HEK293T (cell line): Measurements from ENCODE around the gene INAFM1.
"Not testable (repeated sequence)": the region's sequence is repeated elsewhere in the genome, so short reads cannot be mapped to it uniquely, and the experiment has no call there.

Experiments
- CTCF ChIA-PET: fragments of 350-600 bp; formaldehyde crosslinking; extraction: SDS; loops from one replicate; lab custom pipeline; 2021; ENCODE audit warnings: antibody characterized with exemption, inconsistent platforms; lab: Yijun Ruan, JAX
- POLR2A ChIA-PET: fragments of 350-600 bp; formaldehyde crosslinking; extraction: SDS; loops from one replicate; lab custom pipeline; 2020; ENCODE audit warnings: antibody characterized with exemption, inconsistent platforms; lab: Yijun Ruan, JAX
- DNase-seq: peaks from one replicate; pipeline ENCODE4 v3.0.0; 2012; ENCODE audit warnings: mixed read lengths; ENCODE audit errors: extremely low spot score
- ARNT ChIP-seq: fragments of 450-650 bp; IDR thresholded peaks from 2 replicates; pipeline ENCODE4 v1.6.1; 2017; ENCODE audit warnings: mild to moderate bottlenecking
- BHLHE40 ChIP-seq: fragments of 450-650 bp; IDR thresholded peaks from 2 replicates; pipeline ENCODE4 v1.6.1; 2016; ENCODE audit warnings: mild to moderate bottlenecking, moderate library complexity, borderline replicate concordance
- CTBP1 ChIP-seq: fragments of 450-650 bp; IDR thresholded peaks from 2 replicates; pipeline ENCODE4 v1.6.1; 2016; ENCODE audit warnings: borderline replicate concordance
- ELF4 ChIP-seq: fragments of 450-650 bp; IDR thresholded peaks from 2 replicates; pipeline ENCODE4 v1.6.1; 2017; ENCODE audit warnings: antibody characterized with exemption
- FOXA1 ChIP-seq: fragments of 450-650 bp; IDR thresholded peaks from 2 replicates; pipeline ENCODE4 v1.6.1; 2016; ENCODE audit warnings: mild to moderate bottlenecking
- FOXK2 ChIP-seq: fragments of 450-650 bp; IDR thresholded peaks from 2 replicates; pipeline ENCODE4 v1.6.1; 2016; ENCODE audit warnings: mild to moderate bottlenecking
- FOXM1 ChIP-seq: fragments of 450-650 bp; IDR thresholded peaks from 2 replicates; pipeline ENCODE4 v1.6.1; 2017; ENCODE audit warnings: mild to moderate bottlenecking, borderline replicate concordance
- HDGF ChIP-seq: fragments of 450-650 bp; IDR thresholded peaks from 2 replicates; pipeline ENCODE4 v1.6.1; 2017; ENCODE audit warnings: antibody characterized with exemption, borderline replicate concordance
- L3MBTL2 ChIP-seq: fragments of 450-650 bp; conservative IDR thresholded peaks from 2 replicates; pipeline ENCODE4 v1.6.1; 2016; ENCODE audit warnings: mild to moderate bottlenecking
- LEF1 ChIP-seq: fragments of 450-650 bp; IDR thresholded peaks from 2 replicates; pipeline ENCODE4 v1.6.1; 2017; ENCODE audit warnings: mild to moderate bottlenecking, borderline replicate concordance
- NFRKB ChIP-seq: fragments of 450-650 bp; IDR thresholded peaks from 2 replicates; pipeline ENCODE4 v1.6.1; 2016; ENCODE audit warnings: mild to moderate bottlenecking, moderate library complexity
- SP1 ChIP-seq: fragments of 450-650 bp; IDR thresholded peaks from 2 replicates; pipeline ENCODE4 v1.6.1; 2017
- SUZ12 ChIP-seq: fragments of 450-650 bp; IDR thresholded peaks from 2 replicates; pipeline ENCODE4 v1.6.1; 2016; ENCODE audit warnings: mild to moderate bottlenecking
- TARDBP ChIP-seq: fragments of 450-650 bp; IDR thresholded peaks from 2 replicates; pipeline ENCODE4 v1.6.1; 2016
- ZNF384 ChIP-seq: fragments of 450-650 bp; IDR thresholded peaks from 2 replicates; pipeline ENCODE4 v1.6.1; 2016
- TF ChIP-seq, protein P1 (sequence below): fragments of 450-650 bp; IDR thresholded peaks from 2 replicates; pipeline ENCODE4 v1.6.1; 2016

Gene INAFM1

DNA sequence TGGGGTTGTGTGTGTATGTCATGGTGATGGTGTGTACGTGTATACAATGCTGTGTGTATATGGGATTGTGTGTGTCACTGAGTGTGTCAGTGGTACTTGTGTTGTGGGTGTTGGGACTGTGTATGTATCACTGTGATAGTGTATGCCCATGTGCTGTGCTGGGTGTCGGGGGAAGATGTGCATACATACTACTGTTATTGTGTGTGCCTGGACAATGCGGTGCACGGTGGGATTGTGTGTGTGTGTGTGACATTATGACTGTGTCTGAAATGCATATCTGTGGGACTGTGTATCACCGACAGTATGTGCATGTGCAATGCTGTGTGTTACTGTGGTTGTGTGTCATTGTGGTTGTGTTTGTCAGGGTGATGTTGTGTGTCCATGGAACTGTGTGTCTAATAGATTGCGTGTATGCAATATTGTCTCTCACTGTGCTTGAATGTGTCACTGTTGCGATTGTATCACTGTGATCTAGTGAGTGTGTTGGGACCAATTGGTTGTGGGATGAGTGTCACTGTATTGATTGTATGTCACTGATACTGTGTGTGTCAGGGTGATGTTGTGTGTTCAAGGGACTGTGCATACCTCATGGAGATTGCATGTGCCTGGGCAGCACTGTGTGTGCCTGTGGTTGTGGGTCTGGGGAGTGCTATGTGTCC is 32.6 kb upstream of the INAFM1 start:
- CTCF ChIA-PET: no interaction called here
- POLR2A ChIA-PET: interaction anchor here (1.3 to 1.4 kb wide), 3 partner anchors 16 to 129 kb away, joined by 5 to 11 read pairs (median 6); partner anchors contain the start of gene ZC3H4
- DNase-seq: no peak
- TF ChIP-seq BHLHE40 (no peak), FOXM1 (no peak), HDGF (no peak), L3MBTL2 (no peak), LEF1 (no peak), FOXK2 (no peak), SUZ12 (no peak), FOXA1 (no peak), ELF4 (no peak)
- TF ChIP-seq, protein P1, sequence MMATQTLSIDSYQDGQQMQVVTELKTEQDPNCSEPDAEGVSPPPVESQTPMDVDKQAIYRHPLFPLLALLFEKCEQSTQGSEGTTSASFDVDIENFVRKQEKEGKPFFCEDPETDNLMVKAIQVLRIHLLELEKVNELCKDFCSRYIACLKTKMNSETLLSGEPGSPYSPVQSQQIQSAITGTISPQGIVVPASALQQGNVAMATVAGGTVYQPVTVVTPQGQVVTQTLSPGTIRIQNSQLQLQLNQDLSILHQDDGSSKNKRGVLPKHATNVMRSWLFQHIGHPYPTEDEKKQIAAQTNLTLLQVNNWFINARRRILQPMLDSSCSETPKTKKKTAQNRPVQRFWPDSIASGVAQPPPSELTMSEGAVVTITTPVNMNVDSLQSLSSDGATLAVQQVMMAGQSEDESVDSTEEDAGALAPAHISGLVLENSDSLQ: no peak

DNA sequence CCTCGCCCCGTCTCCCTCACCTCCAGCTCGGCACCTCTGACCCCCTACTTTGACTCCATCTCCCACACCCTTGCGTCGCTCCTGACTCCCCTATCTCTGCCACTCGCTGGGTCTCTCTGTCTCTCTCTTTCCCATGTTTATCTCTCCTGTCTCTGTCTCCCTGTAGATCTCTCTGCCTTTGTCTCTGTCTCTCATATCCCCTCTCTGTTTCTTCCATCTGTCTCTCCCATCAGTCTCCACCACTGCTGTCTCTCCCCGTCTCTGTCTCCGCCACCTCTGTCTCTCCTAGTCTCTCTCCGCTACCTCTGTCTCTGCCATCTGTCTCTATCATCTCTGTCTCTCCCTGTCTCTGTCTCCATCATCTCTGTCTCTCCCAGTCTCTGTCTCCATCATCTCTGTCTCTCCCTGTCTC is 31.3 kb upstream of the INAFM1 start:
- POLR2A ChIA-PET: interaction anchor here (0.6 to 2.5 kb wide), 8 partner anchors 10 to 130 kb away, joined by 3 to 37 read pairs (median 8); partner anchors contain the start of gene ZC3H4

DNA sequence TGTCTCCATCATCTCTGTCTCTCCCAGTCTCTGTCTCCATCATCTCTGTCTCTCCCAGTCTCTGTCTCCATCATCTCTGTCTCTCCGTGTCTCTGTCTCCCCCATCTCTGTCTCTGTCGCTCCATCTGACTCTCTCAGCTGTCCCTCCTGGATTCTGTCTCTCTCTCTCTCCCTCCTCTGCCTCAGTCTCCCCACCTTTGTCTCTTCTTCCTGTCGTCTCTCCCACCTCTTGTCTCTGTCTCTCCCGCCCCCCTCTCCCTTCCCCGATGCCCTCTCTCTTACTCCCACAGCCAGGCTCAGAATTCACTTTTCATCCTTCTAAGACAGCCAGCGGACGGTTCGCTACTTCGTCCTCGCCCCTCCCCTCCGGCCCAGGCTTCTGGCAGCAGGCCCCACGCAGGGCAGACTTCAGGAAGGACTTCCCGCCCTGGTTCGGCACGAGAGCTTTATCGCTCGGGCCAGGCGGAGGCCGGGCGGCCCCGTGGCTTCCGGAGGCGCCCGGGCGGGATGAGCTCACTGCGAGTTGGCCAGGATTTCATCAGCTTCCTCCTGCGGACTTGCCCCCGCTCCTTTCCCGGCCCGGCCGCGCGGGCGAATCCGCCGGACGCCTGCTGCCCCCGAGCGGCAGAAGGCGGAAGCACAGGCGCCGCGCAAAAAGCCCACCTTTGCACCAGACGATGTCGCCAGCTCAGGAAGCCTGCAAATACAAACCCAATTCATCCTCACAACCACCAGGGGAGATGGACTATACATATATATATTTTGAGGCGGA is 30.7 kb upstream of the INAFM1 start:
- POLR2A ChIA-PET: interaction anchor here (0.8 to 3.6 kb wide), 13 partner anchors 10 to 131 kb away, joined by 3 to 42 read pairs (median 8); partner anchors contain the start of genes CCDC9 and ZC3H4
- DNase-seq: peak; percentile 88

More for the DNA sequence above, 31.3 kb upstream of the INAFM1 start:
- no peak for DNase-seq
- CTCF ChIA-PET: interaction anchor here (0.6 to 4.7 kb wide), 5 partner anchors 10 to 93 kb away, joined by 3 to 108 read pairs (median 7); partner anchors contain the start of gene CCDC9
- TF ChIP-seq FOXM1 (no peak), SUZ12 (no peak), ARNT (no peak), CTBP1 (no peak), SP1 (no peak), L3MBTL2 (no peak), ELF4 (no peak), FOXA1 (no peak), HDGF (no peak), BHLHE40 (no peak), NFRKB (no peak), LEF1 (no peak), TARDBP (no peak), FOXK2 (no peak), ZNF384 (no peak)
- TF ChIP-seq, protein P1: no peak

DNA sequence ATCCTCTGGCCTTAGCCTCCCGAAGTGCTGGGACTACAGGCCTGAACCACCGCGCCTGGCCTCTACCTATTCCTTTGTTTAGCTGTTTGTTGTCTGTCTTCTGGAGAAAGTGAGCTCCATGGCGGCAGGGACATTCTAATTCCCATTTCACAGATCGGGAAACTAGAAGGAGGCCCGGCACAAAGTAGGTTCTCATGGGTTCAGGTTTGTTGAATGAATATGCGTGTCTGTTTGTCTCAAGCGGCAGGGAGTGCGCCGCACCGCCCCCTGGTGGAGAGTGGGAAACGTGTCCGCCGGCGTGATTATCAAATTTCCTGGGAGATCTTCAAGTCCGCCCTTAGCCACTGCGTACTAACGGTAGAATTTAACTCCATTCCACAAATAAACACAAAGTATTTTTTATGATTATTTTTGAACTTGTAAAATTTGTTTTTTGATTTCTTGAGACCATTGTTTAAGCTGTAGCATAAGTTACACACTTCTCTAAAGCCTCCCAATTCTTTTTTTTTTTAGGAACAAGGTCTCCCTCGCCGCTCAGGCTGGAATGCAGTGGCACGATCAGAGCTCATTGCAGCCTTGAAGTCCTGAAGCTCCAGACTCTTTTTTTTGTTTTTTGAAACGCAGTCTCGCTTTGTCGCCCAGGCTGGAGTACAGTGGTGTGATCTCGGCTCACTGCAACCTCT is 27.2 kb upstream of the INAFM1 start:
- ChIA-PET CTCF (interaction anchor here (0.6 to 4.7 kb wide), 4 partner anchors 8 to 843 kb away, joined by 3 to 108 read pairs (median 3); no protein-coding TSS in a partner anchor), POLR2A (interaction anchor here (1.9 to 3.6 kb wide), 2 partner anchors 9 to 21 kb away, joined by 9 to 42 read pairs; partner anchors contain the start of gene CCDC9)
- peak; percentile 65 for DNase-seq
- TF ChIP-seq BHLHE40: no peak
- TF ChIP-seq L3MBTL2: no peak
- TF ChIP-seq FOXK2: no peak
- no peak for TF ChIP-seq NFRKB
- TF ChIP-seq FOXA1: no peak
- TF ChIP-seq FOXM1: no peak
- no peak for TF ChIP-seq TARDBP
- no peak for TF ChIP-seq ARNT

More for the DNA sequence above, 30.7 kb upstream of the INAFM1 start:
- TF ChIP-seq L3MBTL2 (peak; percentile 89), SP1 (no peak), FOXK2 (no peak), CTBP1 (no peak; the same call in 1 of the 2 replicates), FOXM1 (no peak), TARDBP (no peak)
- CTCF ChIA-PET: interaction anchor here (0.5 to 4.7 kb wide), 23 partner anchors 10 to 370 kb away, joined by 3 to 108 read pairs (median 4); partner anchors contain the start of genes CCDC9 and INAFM1

DNA sequence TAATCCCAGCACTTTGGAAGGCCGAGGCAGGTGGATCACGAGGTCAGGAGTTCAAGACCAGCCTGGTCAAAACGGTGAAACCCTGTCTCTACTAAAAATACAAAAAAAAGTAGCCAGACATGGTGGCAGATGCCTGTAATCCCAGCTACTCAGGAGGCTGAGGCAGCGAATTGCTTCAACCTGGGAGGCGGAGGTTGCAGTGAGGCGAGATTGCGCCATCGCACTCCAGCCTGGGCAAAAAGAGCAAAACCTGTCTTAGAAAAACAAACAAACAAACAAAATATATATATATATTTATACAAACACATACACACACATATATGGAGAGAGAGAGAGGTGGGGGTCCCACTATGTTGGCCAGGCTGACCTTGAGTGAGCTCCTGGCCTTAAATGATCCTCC is 21.7 kb upstream of the INAFM1 start:
- ChIA-PET POLR2A (interaction anchor here (1.1 to 1.7 kb wide), 3 partner anchors 9 to 26 kb away, joined by 3 to 8 read pairs (median 7); no protein-coding TSS in a partner anchor), CTCF (interaction anchor here (1.6 to 3.1 kb wide), 2 partner anchors 9 to 42 kb away, joined by 8 to 16 read pairs; no protein-coding TSS in a partner anchor)
- not testable (repeated sequence) for DNase-seq

DNA sequence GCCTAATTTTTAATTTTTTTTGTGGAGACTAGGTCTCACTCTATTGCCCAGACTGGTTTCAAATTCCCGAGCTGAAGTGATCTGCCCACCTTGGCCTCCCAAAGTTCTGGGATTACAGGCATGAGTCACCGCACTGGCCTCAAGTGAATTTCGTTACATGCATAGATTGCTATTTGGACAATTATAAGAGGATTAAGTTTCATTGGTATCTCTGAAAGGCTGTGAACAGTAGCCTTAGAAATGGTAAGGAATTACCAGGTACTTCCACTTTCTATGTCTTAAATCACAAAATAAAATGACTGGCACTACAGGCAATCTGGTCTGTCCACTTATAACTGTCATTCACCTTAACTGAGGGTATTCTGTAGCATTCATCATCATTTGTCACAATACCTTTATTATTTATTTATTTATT is 21.2 kb upstream of the INAFM1 start:
- no peak for TF ChIP-seq TARDBP
- TF ChIP-seq, protein P1: peak; percentile 90
- no peak for TF ChIP-seq ZNF384
- TF ChIP-seq FOXK2: no peak
- TF ChIP-seq NFRKB: no peak
- no peak for TF ChIP-seq HDGF
- CTCF ChIA-PET: interaction anchor here (1.6 to 3.1 kb wide), 2 partner anchors 9 to 43 kb away, joined by 8 to 16 read pairs; no protein-coding TSS in a partner anchor
- POLR2A ChIA-PET: interaction anchor here (0.7 to 1.7 kb wide), 4 partner anchors 9 to 140 kb away, joined by 3 to 8 read pairs (median 5); partner anchors contain the start of gene ZC3H4
- no peak for DNase-seq
